ENCODE results near the gene PLA2G4F. TPM values are rescaled to one million over a fixed set of nuclear protein-coding genes. Genes with fewer than 3 reads are reported as not detected.

The PLA2G4F gene
- total and polyA plus RNA-seq, 2 donors from 2014 or later = 35.9 to 51.2 TPM

- H3K36me3 ChIP-seq (ENCODE audit: control insufficient read depth in 2 of 3, insufficient read depth in 3 of 3, low read length in 3 of 3) = no peaks in the 10 kb centered on the region
- no peak for FAIRE-seq
- no peak overlapping the region for H3K9ac ChIP-seq (ENCODE audit: low read length in 3 of 3)
- no peak for TF ChIP-seq CTCF (IDR thresholded peaks at IDR 0.05; ENCODE audit: borderline replicate concordance, extremely low read depth, insufficient read depth)
- intact Hi-C loops (cut with DNase I) = no loop called here
- no peaks in the 10 kb centered on the region for H3K27me3 ChIP-seq (ENCODE audit: control insufficient read depth, insufficient read depth, low read length)
- H3K4me3 ChIP-seq (ENCODE audit: low read length in 3 of 3) = no peak overlapping the region
- H3K4me1 ChIP-seq (ENCODE audit: control insufficient read depth in 2 of 3, insufficient read depth in 2 of 3, low read depth in 1 of 3, low read length in 3 of 3) = no peaks in the 10 kb centered on the region
- no peak overlapping the region for H3K27ac ChIP-seq (ENCODE audit: low read depth in 2 of 2, low read length in 2 of 2)
- no peaks in the 10 kb centered on the region for H3K9me3 ChIP-seq (ENCODE audit: control insufficient read depth in 2 of 3, insufficient read depth in 1 of 3, low read length in 3 of 3)
- no peak for DNase-seq
These were observed 24.3 kb downstream of the PLA2G4F start for GRCh38 chr15:42131826-42132806.

- DNase-seq (no peak), FAIRE-seq (no peak)
- no peaks in the 10 kb centered on the region for H3K36me3 ChIP-seq (ENCODE audit: control insufficient read depth in 2 of 3, insufficient read depth in 3 of 3, low read length in 3 of 3)
- no peak overlapping the region for H3K27ac ChIP-seq (ENCODE audit: low read depth in 2 of 2, low read length in 2 of 2)
- no peaks in the 10 kb centered on the region for H3K4me1 ChIP-seq (ENCODE audit: control insufficient read depth in 2 of 3, insufficient read depth in 2 of 3, low read depth in 1 of 3, low read length in 3 of 3)
- TF ChIP-seq CTCF (IDR thresholded peaks at IDR 0.05; ENCODE audit: borderline replicate concordance, extremely low read depth, insufficient read depth) = no peak
- intact Hi-C loops (cut with DNase I) = no loop called here
- H3K27me3 ChIP-seq (ENCODE audit: control insufficient read depth, insufficient read depth, low read length) = no peaks in the 10 kb centered on the region
- H3K4me3 ChIP-seq (ENCODE audit: low read length in 3 of 3) = no peak overlapping the region
- H3K9ac ChIP-seq (ENCODE audit: low read length in 3 of 3) = no peak overlapping the region
- no peaks in the 10 kb centered on the region for H3K9me3 ChIP-seq (ENCODE audit: control insufficient read depth in 2 of 3, insufficient read depth in 1 of 3, low read length in 3 of 3)
These were observed 25.4 kb downstream of the PLA2G4F start for GRCh38 chr15:42131006-42131405.

- no peak for DNase-seq
- Histone ChIP-seq H3K9ac (ENCODE audit: low read length in 3 of 3) (no peak overlapping the region), H3K27ac (ENCODE audit: low read depth in 2 of 2, low read length in 2 of 2) (no peak overlapping the region), H3K9me3 (ENCODE audit: control insufficient read depth in 2 of 3, insufficient read depth in 1 of 3, low read length in 3 of 3) (no peaks in the 10 kb centered on the region), H3K36me3 (ENCODE audit: control insufficient read depth in 2 of 3, insufficient read depth in 3 of 3, low read length in 3 of 3) (no peaks in the 10 kb centered on the region), H3K4me3 (ENCODE audit: low read length in 3 of 3) (no peak overlapping the region), H3K4me1 (ENCODE audit: control insufficient read depth in 2 of 3, insufficient read depth in 2 of 3, low read depth in 1 of 3, low read length in 3 of 3) (no peaks in the 10 kb centered on the region), H3K27me3 (ENCODE audit: control insufficient read depth, insufficient read depth, low read length) (no peaks in the 10 kb centered on the region)
- intact Hi-C loops (cut with DNase I) = no loop called here
- TF ChIP-seq CTCF (IDR thresholded peaks at IDR 0.05; ENCODE audit: borderline replicate concordance, extremely low read depth, insufficient read depth) = no peak
- FAIRE-seq = no peak
These were observed 26.0 kb downstream of the PLA2G4F start for GRCh38 chr15:42130246-42130986.
